HG03378 (cell line): ENCODE data around the gene NOC2L.

ENCODE experiments used
- ATAC-seq: cut with Tn5 transposase; IDR thresholded peaks from one replicate; pipeline ENCODE4 v1.9.1; 2021; ENCODE audit warnings: mild to moderate bottlenecking, moderate library complexity; ENCODE audit not compliant: unreplicated experiment

The NOC2L gene

GRCh38 chr1:975896-976683 is 17.0 kb upstream of the NOC2L start:
- no peak for ATAC-seq

- ATAC-seq = no peak
These were observed 16.3 kb upstream of the NOC2L start for GRCh38 chr1:975365-975764.

DNA sequence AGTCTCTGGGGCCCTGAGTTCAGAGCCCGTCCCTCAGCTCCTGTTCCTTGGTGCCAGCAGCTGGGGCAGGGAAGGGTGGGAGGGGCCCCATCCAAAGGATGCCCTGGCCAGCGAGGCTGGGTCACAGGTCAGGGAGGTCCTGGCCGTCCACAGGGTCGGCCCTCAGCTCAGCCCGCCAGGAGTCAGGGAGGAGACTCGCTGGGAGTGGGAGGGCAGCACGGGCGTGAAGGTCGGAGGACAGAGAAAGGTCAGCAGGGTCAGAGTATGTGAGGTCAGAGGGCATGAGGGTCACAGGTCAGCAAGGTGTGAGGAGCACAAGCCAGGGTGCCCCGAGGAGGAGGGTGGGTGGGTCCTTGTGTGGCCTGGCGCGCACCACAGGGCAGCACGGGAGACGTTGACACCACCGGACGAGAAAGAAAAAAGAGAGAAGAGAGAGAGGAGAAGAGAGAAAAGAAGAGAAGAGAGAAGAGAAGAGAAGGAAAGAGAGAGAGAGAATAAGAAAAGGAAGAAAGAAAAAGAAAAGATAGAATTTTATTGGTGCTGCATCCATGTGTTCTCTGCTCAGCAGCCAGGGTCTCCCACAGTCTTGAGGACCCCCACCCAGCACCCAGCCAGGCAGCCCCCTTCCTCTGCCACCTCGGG is 15.8 kb upstream of the NOC2L start:
- no peak for ATAC-seq

- ATAC-seq = no peak
These were observed 15.2 kb upstream of the NOC2L start for GRCh38 chr1:974293-974640.

GRCh38 chr1:973459-974292 is 14.6 kb upstream of the NOC2L start:
- ATAC-seq = no peak

DNA sequence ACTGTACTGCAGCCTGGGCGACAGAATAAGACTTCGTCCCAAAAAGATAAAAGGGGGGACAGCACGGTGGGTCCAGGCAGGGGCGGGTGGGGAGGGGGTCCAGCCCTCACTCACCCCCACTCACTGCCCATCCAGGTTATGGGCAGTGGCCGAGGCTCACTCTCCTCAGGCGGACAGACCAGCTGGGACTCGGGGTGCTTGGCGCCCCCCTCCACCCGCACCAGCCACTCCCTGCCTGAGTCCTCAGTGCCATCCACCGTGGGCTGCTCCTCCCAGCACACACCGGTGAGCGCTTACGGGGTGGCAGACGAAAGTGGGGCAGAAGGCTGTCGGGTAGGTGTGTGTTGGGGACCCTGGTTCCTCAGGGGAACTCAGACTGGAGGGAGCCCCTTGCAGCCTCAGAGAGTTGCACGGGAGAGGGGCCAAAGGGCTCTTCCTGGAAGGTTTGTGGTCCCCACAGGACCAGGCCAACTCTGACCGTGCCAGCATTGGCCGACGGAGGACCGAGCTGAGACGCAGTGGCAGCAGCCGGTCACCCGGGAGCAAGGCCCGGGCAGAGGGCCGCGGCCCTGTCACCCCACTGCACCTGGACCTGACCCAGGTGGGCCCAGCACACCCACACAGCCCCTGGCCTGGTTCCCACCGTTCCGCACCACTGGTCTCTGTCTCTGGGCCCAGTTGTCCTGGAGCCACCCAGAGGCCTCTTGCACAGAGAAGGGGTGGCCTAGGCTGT is 13.8 kb upstream of the NOC2L start:
- no peak for ATAC-seq

DNA sequence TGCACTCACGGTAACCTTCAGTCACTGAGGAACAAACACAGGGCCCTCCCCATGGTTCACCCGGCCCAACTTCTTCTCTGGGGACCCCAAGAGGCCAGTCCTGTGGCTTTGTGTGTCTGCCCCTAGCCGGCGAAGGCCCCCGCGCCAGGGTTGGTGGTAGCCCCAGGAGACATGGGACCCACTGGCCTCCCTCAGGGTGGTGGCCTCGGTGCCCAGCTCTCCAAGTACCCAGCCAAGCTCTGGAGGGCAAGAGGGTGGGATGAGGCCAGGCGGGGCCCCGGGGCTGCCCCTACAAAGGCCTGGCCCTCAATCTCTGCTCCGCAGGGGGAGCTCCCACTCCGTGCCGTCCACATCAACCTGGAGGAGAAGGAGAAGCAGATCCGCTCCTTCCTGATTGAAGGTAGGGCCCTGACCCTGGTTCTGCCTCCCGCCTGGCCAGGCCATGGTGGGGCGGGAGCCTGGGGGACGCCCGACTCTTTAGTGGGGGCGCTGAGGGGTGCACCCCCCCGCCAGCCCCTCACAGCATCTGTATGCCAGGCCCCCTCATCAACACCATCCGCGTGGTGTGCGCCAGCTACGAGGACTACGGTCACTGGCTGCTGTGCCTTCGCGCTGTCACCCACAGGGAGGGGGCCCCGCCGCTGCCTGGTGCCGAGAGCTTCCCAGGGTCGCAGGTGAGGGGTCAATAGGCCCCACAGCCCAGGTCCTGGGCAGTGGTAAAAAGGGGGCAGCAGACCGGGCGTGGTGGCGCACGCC is 12.9 kb upstream of the NOC2L start:
- no peak for ATAC-seq

GRCh38 chr1:970973-971730 is 12.1 kb upstream of the NOC2L start:
- no peak for ATAC-seq

DNA sequence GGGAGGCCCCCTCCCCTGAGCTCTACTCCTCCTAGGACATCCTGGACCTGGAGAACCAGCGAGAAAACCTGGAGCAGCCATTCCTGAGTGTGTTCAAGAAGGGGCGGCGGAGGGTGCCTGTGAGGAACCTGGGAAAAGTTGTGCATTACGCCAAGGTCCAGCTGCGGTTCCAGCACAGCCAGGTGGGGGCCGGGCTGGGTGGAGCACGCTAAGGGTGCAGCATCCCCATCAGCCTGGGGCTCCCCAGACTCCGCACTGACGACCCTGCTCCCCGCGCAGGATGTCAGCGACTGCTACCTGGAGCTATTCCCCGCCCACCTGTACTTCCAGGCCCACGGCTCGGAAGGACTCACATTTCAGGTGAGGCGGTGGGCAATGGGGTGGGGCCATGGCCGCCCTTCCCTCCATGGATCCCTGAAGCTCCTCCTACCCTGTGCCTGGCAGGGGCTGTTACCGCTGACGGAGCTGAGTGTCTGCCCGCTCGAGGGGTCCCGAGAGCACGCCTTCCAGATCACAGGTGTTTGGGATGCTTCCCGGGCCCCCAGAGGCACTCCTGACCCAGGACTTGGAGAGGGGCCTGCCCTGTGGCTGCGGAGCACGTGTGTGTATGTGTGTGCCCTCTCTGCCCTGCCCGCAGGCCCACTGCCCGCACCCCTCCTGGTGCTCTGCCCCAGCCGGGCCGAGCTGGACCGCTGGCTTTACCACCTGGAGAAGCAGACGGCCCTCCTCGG is 11.4 kb upstream of the NOC2L start:
- no peak for ATAC-seq

DNA sequence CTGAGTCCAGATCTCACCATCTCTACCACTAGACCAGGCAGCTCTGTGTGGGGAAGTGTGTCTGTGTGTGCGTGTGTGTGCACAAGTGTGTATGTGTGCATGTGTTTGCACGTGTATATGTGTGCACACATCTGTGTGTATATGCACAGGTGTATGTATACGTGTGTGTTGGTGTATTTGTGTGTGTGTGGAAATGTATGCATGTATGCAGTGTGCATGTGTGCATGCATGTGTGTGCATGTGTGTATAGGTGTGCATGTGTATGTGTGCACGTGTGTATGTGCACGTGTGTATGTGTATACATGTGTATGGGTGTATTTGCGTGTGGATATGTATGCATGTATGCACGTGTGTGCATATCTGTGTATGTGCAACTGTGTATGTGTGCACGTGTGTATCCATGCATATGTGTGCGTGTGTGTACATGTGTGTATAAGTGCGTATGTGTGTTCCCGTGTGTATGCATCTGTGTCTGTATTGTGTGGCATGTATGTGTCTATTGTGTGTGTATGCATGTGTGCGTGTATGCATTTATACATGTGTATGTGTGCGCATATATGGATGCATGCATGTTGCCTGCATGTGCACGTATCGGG is 10.3 kb upstream of the NOC2L start:
- no peak for ATAC-seq

DNA sequence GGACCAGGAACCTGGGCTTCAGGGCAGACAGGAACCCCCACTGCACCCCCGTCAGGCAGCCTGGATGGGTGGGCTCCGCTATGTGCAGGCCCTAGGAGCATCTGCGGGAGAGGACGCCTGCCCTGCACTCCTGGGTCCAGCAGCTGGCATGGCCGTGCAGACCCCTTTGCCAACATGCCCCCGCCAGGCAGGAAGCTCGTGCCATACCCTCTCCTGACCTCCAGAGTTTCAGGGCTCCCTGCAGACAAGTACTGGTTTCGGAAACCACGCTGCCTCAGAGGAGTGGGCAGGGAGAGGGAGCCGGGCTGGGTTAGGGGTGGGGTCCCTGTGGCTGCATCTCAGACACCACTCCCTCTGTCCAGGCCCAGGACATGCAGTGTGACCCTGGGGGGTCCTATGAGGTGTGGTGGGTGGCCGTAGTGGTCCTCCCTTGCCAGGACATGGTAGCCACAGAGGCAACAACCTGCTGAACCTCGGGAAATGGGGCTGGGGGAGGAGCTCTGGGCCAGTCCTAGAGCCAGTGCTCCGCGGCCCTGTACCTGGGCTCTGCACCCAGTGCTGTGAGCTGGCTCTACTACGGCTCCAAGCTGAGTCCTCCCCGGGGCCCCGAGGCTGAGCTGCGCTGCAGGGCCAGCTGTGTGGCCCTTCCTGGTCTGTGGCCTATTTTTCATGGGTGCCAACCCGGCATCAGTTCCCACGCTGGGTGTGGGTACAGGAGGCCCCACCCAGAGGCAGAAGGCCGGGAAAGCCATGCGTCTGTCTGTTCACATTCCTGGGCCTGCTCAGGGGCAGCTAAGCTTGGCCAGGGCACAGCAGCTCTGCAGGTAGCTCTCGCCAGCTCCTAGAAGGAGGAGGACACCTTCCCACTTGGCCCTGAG is 8.6 kb upstream of the NOC2L start:
- ATAC-seq = no peak

DNA sequence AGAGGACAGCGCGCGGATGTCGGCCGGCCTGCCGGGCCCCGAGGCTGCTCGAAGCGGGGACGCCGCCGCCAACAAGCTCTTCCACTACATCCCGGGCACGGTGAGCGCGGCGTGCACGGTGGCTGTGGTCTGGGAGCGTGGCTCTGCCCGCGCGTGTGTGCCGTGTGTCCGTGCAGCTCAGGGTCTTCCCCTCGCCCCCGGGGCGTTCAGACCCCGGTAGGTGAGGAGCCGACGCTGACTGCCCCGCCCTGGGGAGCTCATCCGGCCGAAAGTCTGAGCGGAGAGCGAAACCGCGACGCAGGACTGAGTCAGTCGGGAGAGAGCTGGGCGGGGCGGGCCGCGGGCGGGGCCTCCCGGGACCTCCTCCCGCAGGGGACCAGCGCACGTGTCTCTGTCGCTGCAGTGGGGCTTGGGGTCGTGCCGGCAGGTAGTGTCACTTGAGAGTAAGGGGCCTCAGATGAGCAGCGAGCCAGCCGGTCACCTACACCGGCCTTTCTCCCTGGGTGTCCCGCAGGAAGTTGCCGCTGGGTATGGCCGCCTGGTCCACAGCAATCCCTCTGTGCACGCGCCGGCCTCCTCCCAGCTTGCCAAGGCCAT is 7.7 kb upstream of the NOC2L start:
- no peak for ATAC-seq

DNA sequence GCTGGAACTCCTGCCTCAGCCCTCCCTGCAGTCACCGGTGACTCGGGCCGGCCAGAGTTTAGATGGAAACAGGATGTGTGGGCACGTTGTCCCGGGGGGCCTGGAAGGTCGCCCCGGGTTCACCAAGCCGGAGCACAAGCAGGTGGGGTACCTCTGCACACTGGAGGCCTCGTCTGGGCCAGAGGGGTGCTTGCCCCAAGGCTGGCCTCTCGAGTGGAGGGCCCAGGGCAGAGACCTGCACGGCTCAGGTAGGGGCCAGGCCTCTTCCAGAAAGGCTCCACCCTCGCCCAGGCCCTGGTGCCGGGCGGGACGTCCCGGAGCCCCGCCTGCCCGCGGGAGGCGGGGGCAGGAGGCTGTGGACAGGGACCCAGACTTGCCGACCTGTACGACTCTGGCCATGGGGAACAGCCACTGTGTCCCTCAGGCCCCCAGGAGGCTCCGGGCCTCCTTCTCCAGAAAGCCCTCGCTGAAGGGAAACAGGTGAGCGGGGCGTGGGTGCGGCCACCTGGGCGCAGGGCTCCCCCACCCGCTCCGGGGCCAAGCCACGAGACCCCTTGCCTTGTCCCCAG is 7.2 kb upstream of the NOC2L start, which contains the start of gene PLEKHN1:
Gene PLEKHN1 (plus strand): TSS at position 348 of the 569 bp plus-strand sequence. CDS start 50 bp downstream, at position 398.
- no peak for ATAC-seq

DNA sequence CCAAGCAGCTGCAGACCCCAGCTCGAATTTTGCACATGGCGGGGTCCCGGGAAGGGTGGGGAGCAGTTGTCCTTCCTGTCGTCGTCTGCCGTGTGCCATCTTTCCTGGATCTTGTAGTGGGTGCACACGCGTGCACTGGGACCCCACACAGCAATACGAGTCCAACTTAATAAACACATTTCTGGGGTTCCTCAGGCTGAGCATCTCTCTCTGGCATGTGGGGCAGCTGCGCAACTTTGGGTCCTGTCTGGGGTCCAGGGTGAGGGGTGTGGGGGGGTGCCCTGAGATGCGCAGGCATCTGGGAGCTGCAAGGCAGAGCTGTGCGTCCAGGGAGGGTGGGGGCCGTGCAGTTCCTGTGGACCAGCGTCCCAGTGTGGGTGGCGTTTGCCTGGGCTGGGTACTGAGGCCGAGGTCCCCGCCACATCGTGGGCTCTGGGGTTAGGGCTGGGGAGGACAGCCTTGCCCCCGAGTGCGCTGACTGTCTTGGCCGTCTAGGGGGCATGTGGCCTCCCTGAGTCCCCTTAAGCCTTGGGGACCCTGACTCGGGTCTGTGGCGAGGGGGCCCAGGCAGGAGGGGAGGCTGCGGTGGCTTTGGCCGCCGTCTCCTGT is 6.6 kb upstream of the NOC2L start:
- no peak for ATAC-seq

- no peak for ATAC-seq
These were observed 5.9 kb upstream of the NOC2L start for GRCh38 chr1:964691-965525.
